K562 (cell line): Measurements from ENCODE around the gene STXBP6. TPM values are rescaled to one million over a fixed set of nuclear protein-coding genes. Genes with fewer than 3 reads are reported as not detected.

Experiments
- ARID3A ChIP-seq: IDR thresholded peaks from 2 replicates; pipeline ENCODE4 v1.6.1; 2012; ENCODE audit warnings: low read depth, low read length, improper control_type of control experiment, borderline replicate concordance
- BRD9 ChIP-seq: fragments of 450-650 bp; IDR thresholded peaks from 2 replicates; pipeline ENCODE4 v1.6.1; 2018; ENCODE audit warnings: low read depth; ENCODE audit not compliant: partially characterized antibody
- CC2D1A ChIP-seq: fragments of 450-650 bp; IDR thresholded peaks from 2 replicates; pipeline ENCODE4 v1.6.1; 2017; ENCODE audit warnings: mild to moderate bottlenecking
- FOS ChIP-seq: IDR thresholded peaks from 3 replicates; pipeline ENCODE4 v1.6.1; 2011; ENCODE audit not compliant: insufficient read length; ENCODE audit errors: extremely low read depth
- GTF2E2 ChIP-seq: fragments of 200-800 bp; sonication (Bioruptor generic); IDR thresholded peaks from 2 replicates; pipeline ENCODE4 v1.6.1; 2016; ENCODE audit warnings: missing genetic modification characterization, missing compliant biosample characterization
- HES1 ChIP-seq: fragments of 450-650 bp; IDR thresholded peaks from 2 replicates; pipeline ENCODE4 v1.6.1; 2016; ENCODE audit warnings: low read depth, mild to moderate bottlenecking, moderate library complexity
- KLF1 ChIP-seq: fragments of 450-650 bp; IDR thresholded peaks from 2 replicates; pipeline ENCODE4 v1.6.1; 2016; ENCODE audit warnings: missing genetic modification characterization, missing compliant biosample characterization
- LARP7 ChIP-seq: fragments of 450-650 bp; IDR thresholded peaks from 2 replicates; pipeline ENCODE4 v1.6.1; 2016
- MTF1 ChIP-seq: fragments of 250-450 bp; sonication (Bioruptor Pico); IDR thresholded peaks from 2 replicates; pipeline ENCODE4 v1.9.0; 2021; ENCODE audit warnings: moderate library complexity, mild to moderate bottlenecking, inconsistent platforms, borderline replicate concordance
- NFXL1 ChIP-seq: fragments of 450-650 bp; formaldehyde crosslinking; IDR thresholded peaks from 2 replicates; pipeline ENCODE4 v1.4.0; 2021; ENCODE audit warnings: mild to moderate bottlenecking
- RAD21 ChIP-seq, 2 experiments: fragments of 250-450 bp in 1 of 2; fragments of 450-650 bp in 1 of 2; sonication (Bioruptor Pico) in 1 of 2; formaldehyde crosslinking in 1 of 2; IDR thresholded peaks in 1 of 2; conservative IDR thresholded peaks in 1 of 2; 2 replicates each; pipeline versions ENCODE4 v1.4.0 to v1.8.0; 2020 to 2022; ENCODE audit warnings: mild to moderate bottlenecking in 2 of 2, moderate library complexity in 1 of 2
- RBBP5 ChIP-seq: fragments of 200-600 bp; sonication (generic); IDR thresholded peaks from 2 replicates; pipeline ENCODE4 v1.6.1; 2012; ENCODE audit warnings: borderline replicate concordance, mild to moderate bottlenecking, low read length, control low read depth, inconsistent platforms; ENCODE audit not compliant: insufficient read depth, poor library complexity, severe bottlenecking
- RBM17 ChIP-seq: fragments of 200-400 bp; formaldehyde crosslinking; IDR thresholded peaks from 2 replicates; pipeline ENCODE4 v1.6.1; 2017; ENCODE audit warnings: low read depth, mild to moderate bottlenecking, low read length, borderline replicate concordance
- RBM39 ChIP-seq: fragments of 200-400 bp; formaldehyde crosslinking; optimal IDR thresholded peaks from 2 replicates; pipeline ENCODE3; 2018; ENCODE audit warnings: low read depth, low read length
- TBL1XR1 ChIP-seq, 2 experiments: IDR thresholded peaks; 2 replicates each; pipeline ENCODE4 v1.6.1; 2012; ENCODE audit warnings: improper control_type of control experiment in 2 of 2, low read length in 2 of 2, mild to moderate bottlenecking in 1 of 2
- ZBTB11 ChIP-seq, 3 experiments: fragments of 200-800 bp in 1 of 3; fragments of 250-450 bp in 1 of 3; fragments of 450-650 bp in 1 of 3; sonication (Bioruptor Pico) in 1 of 3; sonication (Bioruptor generic) in 1 of 3; formaldehyde crosslinking in 1 of 3; IDR thresholded peaks; 2 replicates each; pipeline versions ENCODE4 v1.6.1 to v1.8.0; 2016 to 2022; ENCODE audit warnings: mild to moderate bottlenecking in 2 of 3, missing genetic modification characterization in 2 of 3, missing compliant biosample characterization in 1 of 3, moderate library complexity in 1 of 3
- ZBTB34 ChIP-seq: fragments of 250-450 bp; sonication (Bioruptor Pico); IDR thresholded peaks from 2 replicates; pipeline ENCODE4 v1.8.0; 2021; ENCODE audit warnings: mild to moderate bottlenecking, moderate library complexity
- ZFX ChIP-seq: sonication (generic); formaldehyde crosslinking; IDR thresholded peaks from 2 replicates; pipeline ENCODE4 v1.8.0; 2022; ENCODE audit warnings: mild to moderate bottlenecking, missing genetic modification reagents, moderate library complexity
- ZNF165 ChIP-seq: fragments of 250-450 bp; sonication (Bioruptor Pico); IDR thresholded peaks from 2 replicates; pipeline ENCODE4 v1.4.0; 2020; ENCODE audit warnings: borderline replicate concordance
- ZNF316 ChIP-seq: fragments of 450-650 bp; IDR thresholded peaks from 2 replicates; pipeline ENCODE4 v1.6.1; 2016
- polyA plus RNA-seq, 8 experiments: library from polyadenylated mRNA; depleted of rRNA in 4 of 8; stranded (reverse) in 5 of 8; unstranded in 3 of 8; fragments of >200 nt; fragmentation: Nextera tagmentation in 2 of 8; fragmentation: Illumina TruSeq in 1 of 8; extraction: Ambion mirVana in 2 of 8; extraction: Trizol in 1 of 8; gene quantifications; 2 replicates each; pipeline versions ENCODE4 v1.2.1 to v1.2.3, GENCODE V29; 2011 to 2014; ENCODE audit warnings: inconsistent platforms in 1 of 8, missing spikeins in 1 of 8
- total RNA-seq, 7 experiments: library from RNA; depleted of rRNA in 6 of 7; stranded (reverse); fragments of >200 nt in 6 of 7; fragmentation: Illumina TruSeq in 2 of 7; extraction: Trizol in 2 of 7; gene quantifications; 2 replicates each; pipeline versions ENCODE4 v1.2.1 to v1.2.3, GENCODE V29; 2011 to 2021; ENCODE audit warnings: low replicate concordance in 1 of 7

STXBP6 gene
- total and polyA plus RNA-seq, 9 of the 15 experiments (the other 6 are each of a cell fraction or from before 2014, with no cell fraction given), result 0.27 to 0.89 (median 0.59) TPM

GRCh38 chr14:25042362-25043299, 7.3 kb downstream of the STXBP6 start (continued):
- no peak for TF ChIP-seq ZBTB11 (CRISPR knock-in tag; IDR thresholded peaks at IDR 0.05)
- TF ChIP-seq RBM39, result no peak
- no peak for TF ChIP-seq ARID3A
- TF ChIP-seq TBL1XR1 (IDR thresholded peaks at IDR 0.05; ENCODE audit: low read length in 2 of 2), result no peak
- no peak for TF ChIP-seq LARP7
- TF ChIP-seq RBM17, result no peak
- TF ChIP-seq FOS, result no peak
- no peak for TF ChIP-seq ZNF165 (CRISPR knock-in tag)
- no peak for TF ChIP-seq HES1
- TF ChIP-seq KLF1 (tag), result no peak
- peak; percentile 75 to 79 for TF ChIP-seq RAD21 (CRISPR knock-in tag; conservative IDR thresholded peaks at IDR 0.05 in 1 of 2, IDR thresholded peaks at IDR 0.05 in 1 of 2)
- TF ChIP-seq BRD9, result no peak
- no peak for TF ChIP-seq RBBP5
- TF ChIP-seq NFXL1 (CRISPR knock-in tag), result no peak
- no peak for TF ChIP-seq GTF2E2 (tag)
- no peak for TF ChIP-seq ZFX (CRISPR knock-in tag)
- TF ChIP-seq ZNF316, result peak; percentile 97
- no peak for TF ChIP-seq ZBTB34 (CRISPR knock-in tag)
- 0 out of 2 replicates have a peak, but pooled peaks have one; percentile 12 for TF ChIP-seq CC2D1A
- TF ChIP-seq MTF1 (CRISPR knock-in tag), result no peak
